ENCODE results near the gene ZNF423.

The ZNF423 gene

GRCh38 chr16:49724774-49725173 is 131.1 kb downstream of the ZNF423 start:
- no peak for DNase-seq (ENCODE audit: low read depth)

GRCh38 chr16:49723310-49723709 is 132.6 kb downstream of the ZNF423 start:
- DNase-seq (ENCODE audit: low read depth), result no peak

- DNase-seq (ENCODE audit: low read depth), result no peak
These were observed 135.7 kb downstream of the ZNF423 start for GRCh38 chr16:49720225-49720624.

GRCh38 chr16:49717689-49718088 is 138.2 kb downstream of the ZNF423 start:
- DNase-seq (ENCODE audit: low read depth), result no peak

GRCh38 chr16:49716339-49716934 is 139.5 kb downstream of the ZNF423 start:
- DNase-seq (ENCODE audit: low read depth), result no peak

- no peak for DNase-seq (ENCODE audit: low read depth)
These were observed 142.1 kb downstream of the ZNF423 start for GRCh38 chr16:49713770-49714169.

- no peak for DNase-seq (ENCODE audit: low read depth)
These were observed 143.4 kb downstream of the ZNF423 start for GRCh38 chr16:49712542-49712941.

GRCh38 chr16:49712106-49712505 is 143.8 kb downstream of the ZNF423 start:
- no peak for DNase-seq (ENCODE audit: low read depth)

- no peak for DNase-seq (ENCODE audit: low read depth)
These were observed 146.9 kb downstream of the ZNF423 start for GRCh38 chr16:49709057-49709456.

- no peak for DNase-seq (ENCODE audit: low read depth)
These were observed 147.4 kb downstream of the ZNF423 start for GRCh38 chr16:49708491-49708890.

- DNase-seq (ENCODE audit: low read depth), result no peak
These were observed 149.1 kb downstream of the ZNF423 start for GRCh38 chr16:49706620-49707355.

GRCh38 chr16:49704586-49705155 is 151.2 kb downstream of the ZNF423 start:
- DNase-seq (ENCODE audit: low read depth), result no peak

GRCh38 chr16:49703483-49703882 is 152.4 kb downstream of the ZNF423 start:
- no peak for DNase-seq (ENCODE audit: low read depth)

GRCh38 chr16:49701789-49702494 is 154.0 kb downstream of the ZNF423 start:
- DNase-seq (ENCODE audit: low read depth), result no peak

- no peak for DNase-seq (ENCODE audit: low read depth)
These were observed 154.7 kb downstream of the ZNF423 start for GRCh38 chr16:49701065-49701685.

GRCh38 chr16:49700251-49701064 is 155.5 kb downstream of the ZNF423 start:
- no peak for DNase-seq (ENCODE audit: low read depth)

- DNase-seq (ENCODE audit: low read depth), result no peak
These were observed 156.1 kb downstream of the ZNF423 start for GRCh38 chr16:49699841-49700175.

- no peak for DNase-seq (ENCODE audit: low read depth)
These were observed 156.7 kb downstream of the ZNF423 start for GRCh38 chr16:49698931-49699840.

GRCh38 chr16:49698453-49698815 is 157.5 kb downstream of the ZNF423 start:
- no peak for DNase-seq (ENCODE audit: low read depth)

- no peak for DNase-seq (ENCODE audit: low read depth)
These were observed 158.1 kb downstream of the ZNF423 start for GRCh38 chr16:49697631-49698452.

All from non-pigmented ciliary epithelial cell (primary cell).